Amniotic epithelial cell (primary cell): ENCODE measurements around the gene TOLLIP.
"Not testable (repeated sequence)": the region's sequence is repeated elsewhere in the genome, so short reads cannot be mapped to it uniquely, and the experiment has no call there.

ENCODE experiments used
- DNase-seq: peaks from one replicate; pipeline ENCODE4 v3.0.0-alpha.2; 2010; ENCODE audit warnings: low read depth

Gene TOLLIP

DNA sequence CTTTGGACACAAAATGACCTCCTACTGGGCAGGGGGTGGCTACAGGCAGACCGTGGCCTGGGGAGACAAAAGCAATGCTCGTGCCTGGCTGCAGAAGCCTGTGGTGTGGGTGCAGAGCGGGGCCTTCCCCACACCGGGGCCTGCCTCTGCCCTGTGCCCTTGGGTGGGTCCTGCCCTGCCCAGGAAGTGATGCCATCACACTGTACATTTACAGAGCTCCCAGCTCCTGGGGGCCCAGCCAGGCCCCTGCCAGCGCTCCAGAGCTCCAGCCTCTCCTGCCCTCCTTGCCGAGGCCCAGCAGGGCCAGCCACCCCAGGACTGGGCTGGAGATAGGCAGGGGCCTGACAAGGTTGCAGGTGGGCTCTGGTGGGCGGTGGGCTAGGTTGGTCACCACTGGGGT lies 46.4 kb downstream of the TOLLIP start:
- DNase-seq: no peak

DNA sequence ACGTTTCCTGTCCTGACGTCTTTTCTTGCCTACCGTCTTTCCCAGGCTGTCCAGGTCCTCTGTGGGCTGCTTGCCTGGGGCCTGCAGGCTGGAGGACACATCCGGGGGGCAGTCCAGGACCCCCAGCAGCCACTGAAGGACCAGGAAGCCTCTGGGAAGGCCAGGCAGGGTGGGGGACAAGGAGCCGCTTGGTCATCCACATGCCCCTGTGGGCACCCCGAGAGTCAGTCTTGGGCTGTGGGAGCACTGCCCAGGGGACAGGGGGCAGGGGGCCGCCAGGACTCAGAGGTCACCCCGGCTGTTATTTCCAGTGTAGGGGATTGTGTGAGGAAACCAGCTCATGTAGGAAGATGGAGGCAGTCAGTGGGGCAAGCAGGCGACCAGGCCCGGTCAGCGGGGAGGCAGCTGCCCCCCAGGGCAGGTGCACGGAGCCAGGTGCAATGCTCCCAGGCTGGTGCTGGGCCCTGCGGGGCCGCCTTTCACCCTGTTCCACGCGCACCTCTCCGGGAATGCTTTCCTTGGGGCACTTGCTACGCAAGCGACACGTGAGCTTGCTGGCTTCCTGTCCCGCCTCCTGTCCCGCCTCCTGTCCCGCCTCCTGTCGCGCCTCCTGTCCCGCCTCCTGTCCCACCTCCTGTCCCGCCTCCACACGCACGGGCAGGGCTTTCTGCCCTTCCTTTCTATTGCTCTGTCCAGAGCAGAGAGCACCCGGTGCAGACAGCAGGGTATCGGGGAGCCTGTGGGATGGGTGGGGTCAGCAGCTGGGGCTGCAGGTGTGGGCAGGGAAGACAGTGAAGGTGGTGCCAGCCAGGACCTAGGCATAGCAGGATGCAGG lies 47.0 kb downstream of the TOLLIP start:
- DNase-seq: peak; percentile 83

DNA sequence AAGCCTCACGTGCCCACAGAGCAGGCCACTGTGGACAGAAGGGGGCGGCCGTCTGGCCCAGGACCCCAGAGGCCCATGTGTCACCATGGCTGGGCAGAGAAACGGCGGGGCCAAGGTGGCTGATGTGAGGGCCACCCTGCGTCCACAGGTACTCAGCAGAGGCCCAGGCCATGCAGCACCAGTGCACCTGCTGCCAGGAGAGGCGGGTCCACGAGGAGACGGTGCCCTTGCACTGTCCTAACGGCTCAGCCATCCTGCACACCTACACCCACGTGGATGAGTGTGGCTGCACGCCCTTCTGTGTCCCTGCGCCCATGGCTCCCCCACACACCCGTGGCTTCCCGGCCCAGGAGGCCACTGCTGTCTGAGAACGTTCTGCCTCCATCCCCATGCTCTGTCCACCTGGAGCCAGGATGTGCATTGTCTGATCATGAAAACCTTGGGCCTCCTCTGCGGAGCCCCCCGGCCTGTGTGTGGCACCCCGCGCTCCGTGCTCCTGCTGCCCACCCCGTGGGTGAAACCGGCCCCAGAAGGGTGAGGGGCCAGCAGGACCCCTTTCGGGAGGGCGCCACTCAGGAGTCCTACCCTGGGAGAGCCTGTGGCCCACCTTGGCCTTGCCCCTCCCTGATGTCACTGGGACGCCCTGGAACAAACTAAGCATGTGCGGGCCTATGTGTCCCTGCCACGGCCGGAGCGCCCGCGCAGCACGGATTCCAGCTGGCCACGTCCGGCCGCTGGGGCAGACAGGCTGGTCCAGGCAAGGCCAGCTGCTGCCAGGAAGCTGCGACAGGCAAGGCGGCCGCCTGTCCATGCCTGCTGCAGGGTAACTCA lies 48.0 kb downstream of the TOLLIP start:
- no peak for DNase-seq

DNA sequence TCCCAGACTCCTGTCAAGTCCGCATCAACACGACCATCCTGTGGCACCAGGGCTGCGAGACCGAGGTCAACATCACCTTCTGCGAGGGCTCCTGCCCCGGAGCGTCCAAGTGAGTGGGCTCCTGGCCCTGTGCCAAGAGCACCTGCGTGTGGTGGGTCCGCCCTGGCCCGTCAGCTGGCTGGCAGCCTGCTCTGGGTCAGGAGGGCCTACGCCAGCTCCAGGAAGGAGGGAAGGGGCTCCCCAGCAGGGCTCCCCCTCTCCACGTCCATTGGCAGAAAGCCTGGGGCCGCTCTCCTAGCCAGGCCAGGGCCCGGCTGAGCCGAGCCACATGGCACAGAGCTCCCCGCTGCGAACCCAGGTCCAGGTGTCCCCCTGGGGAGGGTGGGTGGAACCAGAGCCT lies 48.8 kb downstream of the TOLLIP start:
- DNase-seq: no peak

DNA sequence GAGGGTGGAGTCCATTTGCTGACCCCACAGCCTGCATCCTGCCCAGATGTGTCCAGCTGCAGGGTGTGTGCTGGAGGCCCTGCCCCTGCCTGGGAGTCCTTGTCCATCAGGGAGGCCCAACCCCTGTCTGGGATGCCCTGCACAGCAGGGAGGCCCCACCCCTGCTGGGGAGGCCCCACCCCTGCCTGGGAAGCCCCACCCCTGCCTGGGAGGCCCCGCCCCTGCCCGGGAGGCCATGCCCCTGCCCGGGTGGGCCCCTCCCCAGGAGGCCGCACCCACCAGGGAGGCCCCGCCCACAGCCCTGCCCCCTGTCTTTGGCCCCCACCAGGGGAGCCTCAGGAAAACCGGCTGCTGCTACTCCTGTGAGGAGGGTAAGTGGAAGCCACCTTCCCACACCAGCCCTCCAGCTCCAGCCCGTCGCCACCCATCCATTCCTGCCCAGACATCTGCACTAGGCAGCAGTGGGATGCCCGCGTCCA lies 49.4 kb downstream of the TOLLIP start:
- DNase-seq: peak; percentile 9

DNA sequence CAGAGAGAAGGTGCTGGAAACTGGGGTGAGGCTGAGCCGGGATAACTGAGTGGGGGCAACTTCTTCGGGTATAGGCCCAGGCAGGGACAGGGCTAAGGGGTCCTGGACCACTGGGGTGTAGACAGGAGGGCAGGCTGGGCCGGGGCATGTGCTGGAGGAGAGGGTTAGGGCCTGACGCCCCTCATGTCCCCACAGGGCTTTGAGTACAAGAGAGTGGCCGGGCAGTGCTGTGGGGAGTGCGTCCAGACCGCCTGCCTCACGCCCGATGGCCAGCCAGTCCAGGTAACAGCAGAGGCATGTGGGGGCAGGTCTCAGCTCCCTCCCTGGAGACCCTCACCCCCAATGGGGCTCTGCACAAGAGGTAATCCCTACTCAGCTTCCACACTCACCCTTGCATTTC lies 49.9 kb downstream of the TOLLIP start:
- DNase-seq: no peak

DNA sequence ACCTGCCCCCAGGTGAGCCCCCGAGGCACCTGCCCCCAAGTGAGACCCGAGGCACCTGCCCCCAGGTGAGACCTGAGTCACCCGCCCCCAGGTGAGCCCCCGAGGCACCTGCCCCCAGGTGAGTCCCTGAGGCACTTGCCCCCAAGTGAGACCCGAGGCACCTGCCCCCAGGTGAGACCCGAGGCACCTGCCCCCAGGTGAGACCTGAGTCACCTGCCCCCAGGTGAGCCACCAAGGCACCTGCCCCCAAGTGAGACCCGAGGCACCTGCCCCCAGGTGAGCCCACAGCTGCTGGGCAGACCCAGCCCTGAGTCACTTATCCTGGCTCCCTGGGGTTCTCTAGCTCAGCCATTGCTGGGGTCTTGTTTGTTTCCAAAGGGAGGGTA lies 50.4 kb downstream of the TOLLIP start:
- no peak for DNase-seq

DNA sequence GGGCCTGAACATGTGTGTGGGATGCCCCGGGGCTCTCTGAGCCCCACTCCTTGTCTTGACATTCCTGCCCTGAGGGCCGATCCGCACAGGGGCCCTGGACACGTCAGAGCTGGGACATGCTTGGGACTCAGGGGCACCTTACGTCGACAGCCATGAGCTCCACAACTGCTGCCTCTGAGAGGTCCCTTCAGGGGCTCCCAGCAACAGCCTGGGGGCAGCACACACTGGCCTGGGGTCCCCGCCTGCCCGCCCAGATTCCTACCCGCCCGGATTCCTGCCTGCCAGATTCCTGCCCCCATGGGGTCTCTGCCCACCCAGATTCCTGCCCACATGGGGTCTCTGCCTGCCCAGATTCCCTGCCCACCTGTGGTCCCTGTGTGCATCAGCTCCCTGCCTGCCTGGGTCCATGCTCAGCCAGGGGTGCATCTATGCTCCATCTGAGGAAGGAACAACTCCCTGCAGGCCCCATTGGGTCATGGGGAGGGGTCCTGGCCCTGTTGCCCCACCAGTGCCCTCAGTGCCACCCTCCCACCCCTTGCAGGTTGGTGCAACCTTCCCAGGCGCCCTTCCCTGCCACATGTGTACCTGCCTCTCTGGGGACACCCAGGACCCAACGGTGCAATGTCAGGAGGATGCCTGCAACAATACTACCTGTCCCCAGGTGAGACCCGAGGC lies 50.9 kb downstream of the TOLLIP start:
- DNase-seq: no peak

DNA sequence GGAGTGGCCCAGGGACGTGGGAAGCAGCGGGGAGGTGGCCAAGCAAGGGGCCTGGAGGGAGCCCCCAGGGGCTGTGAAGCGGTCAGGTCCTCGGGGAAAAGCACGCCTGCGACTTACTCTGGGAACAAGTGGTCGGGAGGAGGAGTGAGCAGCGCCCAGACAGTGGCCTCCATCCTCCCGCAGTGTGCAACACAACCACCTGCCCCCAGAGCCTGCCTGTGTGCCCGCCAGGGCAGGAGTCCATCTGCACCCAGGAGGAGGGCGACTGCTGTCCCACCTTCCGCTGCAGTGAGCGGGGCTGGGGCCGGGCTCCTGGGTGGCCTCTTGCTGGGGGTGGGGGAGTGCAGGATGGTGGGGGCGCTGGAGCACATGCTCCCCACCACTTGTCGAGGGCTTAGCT lies 51.5 kb downstream of the TOLLIP start:
- DNase-seq: no peak

DNA sequence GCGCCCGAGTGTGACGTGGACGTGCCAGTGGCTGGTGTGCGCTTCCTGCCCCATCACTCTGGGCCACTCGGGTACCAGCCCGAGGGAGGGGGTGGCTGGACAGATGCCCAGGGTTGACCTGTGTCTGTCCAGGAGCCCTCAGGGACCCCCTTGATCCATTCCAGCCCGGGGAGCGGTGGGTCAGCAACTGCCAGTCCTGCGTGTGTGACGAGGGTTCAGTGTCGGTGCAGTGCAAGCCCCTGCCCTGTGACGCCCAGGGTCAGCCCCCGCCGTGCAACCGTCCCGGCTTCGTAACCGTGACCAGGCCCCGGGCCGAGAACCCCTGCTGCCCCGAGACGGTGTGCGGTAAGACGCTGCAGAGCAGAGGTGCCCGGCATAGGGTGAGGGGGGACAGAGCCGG lies 52.1 kb downstream of the TOLLIP start:
- DNase-seq: no peak

DNA sequence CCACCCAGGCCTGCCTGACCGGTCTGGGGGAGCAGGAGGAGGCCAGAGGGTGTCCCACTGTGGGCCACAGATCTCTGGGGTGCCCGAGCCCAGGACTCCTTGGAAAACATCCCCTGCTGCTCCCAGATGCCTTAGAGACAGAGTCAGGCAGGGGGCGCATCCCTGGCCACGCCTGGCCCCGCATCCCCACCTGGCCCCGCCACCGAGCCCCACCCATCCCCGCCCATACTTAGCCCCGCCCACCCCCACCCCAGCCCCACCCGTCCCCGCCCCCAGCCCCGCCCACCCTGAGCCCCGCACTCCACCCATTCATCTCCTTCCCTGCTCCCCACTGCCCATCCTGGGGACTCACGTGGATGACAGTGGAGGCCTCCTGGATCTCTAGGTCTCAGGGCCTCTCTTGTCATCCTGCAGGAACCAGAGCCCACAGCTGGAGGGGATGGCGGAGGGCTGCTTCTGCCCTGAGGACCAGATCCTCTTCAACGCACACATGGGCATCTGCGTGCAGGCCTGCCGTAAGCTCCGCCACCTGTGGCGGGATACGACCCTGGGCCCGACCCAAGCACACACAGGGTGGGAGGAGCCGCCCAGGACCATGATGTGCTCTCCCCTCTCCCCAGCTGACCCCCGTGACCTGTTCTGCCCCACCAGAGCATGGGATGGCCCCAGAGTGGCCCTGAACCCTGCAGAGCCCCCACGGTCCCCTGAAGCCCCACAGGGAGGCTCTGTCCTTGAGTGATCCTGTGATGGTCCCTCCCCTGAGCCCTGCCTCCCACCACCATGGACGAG lies 53.0 kb downstream of the TOLLIP start:
- no peak for DNase-seq

DNA sequence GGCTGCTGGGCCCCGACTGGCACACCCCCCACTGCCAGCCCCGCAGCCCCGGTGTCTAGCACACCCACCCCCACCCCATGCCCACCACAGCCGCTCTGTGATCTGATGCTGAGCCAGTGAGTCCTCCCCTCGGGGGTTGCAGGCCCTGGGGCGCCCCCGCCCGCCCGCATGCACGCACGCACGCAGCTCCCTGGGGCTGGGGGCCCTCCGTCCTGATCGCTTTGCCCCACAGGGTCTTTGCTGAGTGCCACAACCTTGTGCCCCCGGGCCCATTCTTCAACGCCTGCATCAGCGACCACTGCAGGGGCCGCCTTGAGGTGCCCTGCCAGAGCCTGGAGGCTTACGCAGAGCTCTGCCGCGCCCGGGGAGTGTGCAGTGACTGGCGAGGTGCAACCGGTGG lies 54.3 kb downstream of the TOLLIP start:
- DNase-seq: no peak

DNA sequence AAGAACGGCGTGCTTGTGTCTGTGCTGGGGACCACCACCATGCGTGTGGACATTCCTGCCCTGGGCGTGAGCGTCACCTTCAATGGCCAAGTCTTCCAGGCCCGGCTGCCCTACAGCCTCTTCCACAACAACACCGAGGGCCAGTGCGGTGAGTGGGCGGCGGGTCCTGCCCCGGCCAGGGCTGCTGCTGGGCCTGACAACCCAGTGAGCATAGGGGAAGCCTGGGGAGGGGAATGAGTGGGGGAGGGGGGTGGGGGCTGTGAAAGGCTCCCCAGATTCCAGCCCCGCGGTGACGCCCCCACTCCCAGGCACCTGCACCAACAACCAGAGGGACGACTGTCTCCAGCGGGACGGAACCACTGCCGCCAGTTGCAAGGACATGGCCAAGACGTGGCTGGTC lies 54.7 kb downstream of the TOLLIP start:
- no peak for DNase-seq

DNA sequence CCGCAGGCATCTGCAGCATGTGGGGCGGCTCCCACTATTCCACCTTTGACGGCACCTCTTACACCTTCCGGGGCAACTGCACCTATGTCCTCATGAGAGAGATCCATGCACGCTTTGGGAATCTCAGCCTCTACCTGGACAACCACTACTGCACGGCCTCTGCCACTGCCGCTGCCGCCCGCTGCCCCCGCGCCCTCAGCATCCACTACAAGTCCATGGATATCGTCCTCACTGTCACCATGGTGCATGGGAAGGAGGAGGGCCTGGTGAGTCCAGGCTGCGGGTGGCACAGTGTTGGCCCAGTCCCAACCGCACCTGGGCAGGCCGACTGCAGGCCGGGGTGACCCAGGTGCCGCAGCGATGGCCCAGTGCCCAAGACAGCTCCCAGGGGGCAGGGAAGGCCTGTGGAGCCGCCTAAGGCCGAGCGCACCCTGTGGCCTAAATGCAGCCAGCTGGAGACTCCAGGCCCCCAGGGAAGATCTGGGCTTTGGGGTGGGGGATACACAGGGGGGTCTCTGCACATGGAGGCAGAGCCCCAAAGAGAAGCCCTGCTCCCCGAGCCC lies 55.3 kb downstream of the TOLLIP start:
- no peak for DNase-seq

DNA sequence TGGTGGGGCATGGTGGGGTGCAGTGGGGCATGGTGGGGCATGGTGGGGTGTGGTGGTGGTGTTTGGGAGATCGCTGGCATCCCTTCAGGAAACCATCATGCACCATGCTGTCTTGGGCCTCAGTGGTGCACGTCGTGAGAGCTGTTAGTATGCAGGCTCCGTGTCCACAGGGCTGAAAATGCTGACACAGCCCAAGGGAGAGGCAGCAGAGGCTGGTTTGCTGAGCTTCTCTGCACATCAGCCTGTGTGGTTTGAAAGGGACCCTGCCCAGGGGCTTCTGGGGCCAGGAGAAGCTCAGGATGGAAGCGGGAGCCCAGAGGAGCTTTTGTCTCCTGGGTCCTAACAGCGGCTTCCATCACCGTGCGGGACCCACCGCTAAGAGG lies 56.3 kb downstream of the TOLLIP start:
- no peak for DNase-seq

DNA sequence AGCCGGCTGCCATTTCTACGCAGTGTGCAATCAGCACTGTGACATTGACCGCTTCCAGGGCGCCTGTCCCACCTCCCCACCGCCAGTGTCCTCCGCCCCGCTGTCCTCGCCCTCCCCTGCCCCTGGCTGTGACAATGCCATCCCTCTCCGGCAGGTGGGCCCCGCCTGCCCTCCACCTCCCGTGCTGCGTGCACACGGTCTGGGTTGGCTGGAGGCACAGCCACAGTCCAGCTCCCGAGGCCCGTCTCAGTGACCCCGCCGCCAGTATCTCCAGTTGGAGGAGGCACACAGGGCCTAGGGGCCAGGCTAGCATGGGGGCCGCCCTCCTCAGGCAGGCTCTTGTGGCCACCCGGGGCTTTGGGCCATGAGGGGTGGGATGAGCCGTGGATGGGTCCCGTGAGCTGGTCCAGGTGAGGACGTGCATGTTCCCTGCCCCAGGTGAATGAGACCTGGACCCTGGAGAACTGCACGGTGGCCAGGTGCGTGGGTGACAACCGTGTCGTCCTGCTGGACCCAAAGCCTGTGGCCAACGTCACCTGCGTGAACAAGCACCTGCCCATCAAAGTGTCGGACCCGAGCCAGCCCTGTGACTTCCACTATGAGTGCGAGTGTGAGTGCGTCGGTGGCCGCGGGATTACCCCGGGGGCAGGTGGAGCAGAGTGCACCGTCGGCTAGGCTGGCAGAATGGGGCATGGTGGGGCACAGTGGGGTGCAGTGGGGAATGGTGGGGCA lies 56.9 kb downstream of the TOLLIP start:
- DNase-seq: no peak

DNA sequence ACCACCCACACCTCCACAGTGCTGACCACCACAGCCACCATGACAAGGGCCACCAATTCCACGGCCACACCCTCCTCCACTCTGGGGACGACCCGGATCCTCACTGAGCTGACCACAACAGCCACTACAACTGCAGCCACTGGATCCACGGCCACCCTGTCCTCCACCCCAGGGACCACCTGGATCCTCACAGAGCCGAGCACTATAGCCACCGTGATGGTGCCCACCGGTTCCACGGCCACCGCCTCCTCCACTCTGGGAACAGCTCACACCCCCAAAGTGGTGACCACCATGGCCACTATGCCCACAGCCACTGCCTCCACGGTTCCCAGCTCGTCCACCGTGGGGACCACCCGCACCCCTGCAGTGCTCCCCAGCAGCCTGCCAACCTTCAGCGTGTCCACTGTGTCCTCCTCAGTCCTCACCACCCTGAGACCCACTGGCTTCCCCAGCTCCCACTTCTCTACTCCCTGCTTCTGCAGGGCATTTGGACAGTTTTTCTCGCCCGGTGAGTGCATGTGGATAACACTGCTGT lies 58.1 kb downstream of the TOLLIP start:
- no peak for DNase-seq

DNA sequence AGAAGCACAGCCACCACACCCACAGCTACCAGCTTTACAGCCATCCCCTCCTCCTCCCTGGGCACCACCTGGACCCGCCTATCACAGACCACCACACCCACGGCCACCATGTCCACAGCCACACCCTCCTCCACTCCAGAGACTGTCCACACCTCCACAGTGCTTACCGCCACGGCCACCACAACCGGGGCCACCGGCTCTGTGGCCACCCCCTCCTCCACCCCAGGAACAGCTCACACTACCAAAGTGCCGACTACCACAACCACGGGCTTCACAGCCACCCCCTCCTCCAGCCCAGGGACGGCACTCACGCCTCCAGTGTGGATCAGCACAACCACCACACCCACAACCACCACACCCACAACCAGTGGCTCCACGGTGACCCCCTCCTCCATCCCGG lies 59.0 kb downstream of the TOLLIP start:
- not testable (repeated sequence) for DNase-seq

DNA sequence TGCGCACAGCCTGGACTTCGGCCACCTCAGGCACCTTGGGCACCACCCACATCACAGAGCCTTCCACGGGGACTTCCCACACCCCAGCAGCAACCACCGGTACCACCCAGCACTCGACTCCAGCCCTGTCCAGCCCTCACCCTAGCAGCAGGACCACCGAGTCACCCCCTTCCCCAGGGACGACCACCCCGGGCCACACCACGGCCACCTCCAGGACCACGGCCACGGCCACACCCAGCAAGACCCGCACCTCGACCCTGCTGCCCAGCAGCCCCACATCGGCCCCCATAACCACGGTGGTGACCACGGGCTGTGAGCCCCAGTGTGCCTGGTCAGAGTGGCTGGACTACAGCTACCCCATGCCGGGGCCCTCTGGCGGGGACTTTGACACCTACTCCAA lies 60.5 kb downstream of the TOLLIP start:
- not testable (repeated sequence) for DNase-seq

DNA sequence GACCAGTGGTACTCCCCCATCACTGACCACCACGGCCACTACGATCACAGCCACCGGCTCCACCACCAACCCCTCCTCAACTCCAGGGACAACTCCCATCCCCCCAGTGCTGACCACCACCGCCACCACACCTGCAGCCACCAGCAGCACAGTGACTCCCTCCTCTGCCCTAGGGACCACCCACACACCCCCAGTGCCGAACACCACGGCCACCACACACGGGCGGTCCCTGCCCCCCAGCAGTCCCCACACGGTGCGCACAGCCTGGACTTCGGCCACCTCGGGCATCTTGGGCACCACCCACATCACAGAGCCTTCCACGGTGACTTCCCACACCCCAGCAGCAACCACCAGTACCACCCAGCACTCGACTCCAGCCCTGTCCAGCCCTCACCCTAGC lies 62.4 kb downstream of the TOLLIP start:
- DNase-seq: not testable (repeated sequence)

DNA sequence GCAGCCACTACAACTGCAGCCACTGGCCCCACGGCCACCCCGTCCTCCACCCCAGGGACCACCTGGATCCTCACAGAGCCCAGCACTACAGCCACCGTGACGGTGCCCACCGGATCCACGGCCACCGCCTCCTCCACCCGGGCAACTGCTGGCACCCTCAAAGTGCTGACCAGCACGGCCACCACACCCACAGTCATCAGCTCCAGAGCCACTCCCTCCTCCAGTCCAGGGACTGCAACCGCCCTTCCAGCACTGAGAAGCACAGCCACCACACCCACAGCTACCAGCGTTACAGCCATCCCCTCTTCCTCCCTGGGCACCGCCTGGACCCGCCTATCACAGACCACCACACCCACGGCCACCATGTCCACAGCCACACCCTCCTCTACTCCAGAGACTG lies 63.1 kb downstream of the TOLLIP start:
- not testable (repeated sequence) for DNase-seq
